Fibroblast of lung (primary cell): Measurements from ENCODE around the gene RAB20.

Experiments used
- CTCF ChIP-seq, 2 donors: IDR thresholded peaks in 1 of 2; conservative IDR thresholded peaks in 1 of 2; 1 replicate in 1 of 2; 2 replicates in 1 of 2; pipeline ENCODE4 v1.5.1; 2011 to 2012; ENCODE audit warnings: low read length in 2 of 2, control low read depth in 1 of 2, inconsistent platforms in 1 of 2, low read depth in 1 of 2, mild to moderate bottlenecking in 1 of 2
- EZH2 ChIP-seq: IDR thresholded peaks from 2 replicates; pipeline ENCODE4 v1.5.1; 2012; ENCODE audit warnings: low read length, control low read depth, mild to moderate bottlenecking; ENCODE audit errors: missing control alignments

- TF ChIP-seq CTCF (conservative IDR thresholded peaks at IDR 0.05 in 1 of 2, IDR thresholded peaks at IDR 0.05 in 1 of 2; ENCODE audit: low read depth in 1 of 2, low read length in 2 of 2) (no peak), EZH2 (no peak)
Observed at GRCh38 chr13:110529522-110530311, 31.8 kb downstream of the RAB20 start.
